Stimulated activated CD4-positive, alpha-beta T cell treated with anti-CD3 and anti-CD28 coated beads, Interleukin-2, amount 100 ng/mL, for 4 hours (primary cell): ENCODE measurements around the gene GRIN3B.

ENCODE experiments used
- DNase-seq: peaks from one replicate; pipeline ENCODE4 v3.0.0-alpha.2; 2020; ENCODE audit warnings: low read depth

GRIN3B gene

GRCh38 chr19:1042689-1043511 lies 42.7 kb downstream of the GRIN3B start:
- no peak for DNase-seq

- no peak for DNase-seq
Measured at GRCh38 chr19:1045247-1045603, 45.0 kb downstream of the GRIN3B start.

- no peak for DNase-seq
Measured at GRCh38 chr19:1046117-1046626, 46.0 kb downstream of the GRIN3B start.

GRCh38 chr19:1046836-1047695 lies 46.8 kb downstream of the GRIN3B start:
- no peak for DNase-seq

GRCh38 chr19:1047696-1048147 lies 47.5 kb downstream of the GRIN3B start:
- DNase-seq, result no peak

GRCh38 chr19:1049106-1049505 lies 48.9 kb downstream of the GRIN3B start:
- DNase-seq, result no peak

GRCh38 chr19:1049800-1050199 lies 49.6 kb downstream of the GRIN3B start:
- DNase-seq, result no peak

- DNase-seq, result no peak
Measured at GRCh38 chr19:1050989-1051788, 51.0 kb downstream of the GRIN3B start.

- DNase-seq, result no peak
Measured at GRCh38 chr19:1051791-1052190, 51.6 kb downstream of the GRIN3B start.

- DNase-seq, result no peak
Measured at GRCh38 chr19:1052349-1052975, 52.2 kb downstream of the GRIN3B start.

- no peak for DNase-seq
Measured at GRCh38 chr19:1053176-1054101, 53.2 kb downstream of the GRIN3B start.

GRCh38 chr19:1054102-1055027 lies 54.1 kb downstream of the GRIN3B start:
- DNase-seq, result no peak

- no peak for DNase-seq
Measured at GRCh38 chr19:1055028-1055425, 54.8 kb downstream of the GRIN3B start.

- no peak for DNase-seq
Measured at GRCh38 chr19:1055886-1056620, 55.8 kb downstream of the GRIN3B start.

- DNase-seq, result no peak
Measured at GRCh38 chr19:1057176-1057855, 57.1 kb downstream of the GRIN3B start.

- DNase-seq, result no peak
Measured at GRCh38 chr19:1058112-1058511, 57.9 kb downstream of the GRIN3B start.
